ENCODE data around the gene RHBDD1.

Gene RHBDD1

DNA sequence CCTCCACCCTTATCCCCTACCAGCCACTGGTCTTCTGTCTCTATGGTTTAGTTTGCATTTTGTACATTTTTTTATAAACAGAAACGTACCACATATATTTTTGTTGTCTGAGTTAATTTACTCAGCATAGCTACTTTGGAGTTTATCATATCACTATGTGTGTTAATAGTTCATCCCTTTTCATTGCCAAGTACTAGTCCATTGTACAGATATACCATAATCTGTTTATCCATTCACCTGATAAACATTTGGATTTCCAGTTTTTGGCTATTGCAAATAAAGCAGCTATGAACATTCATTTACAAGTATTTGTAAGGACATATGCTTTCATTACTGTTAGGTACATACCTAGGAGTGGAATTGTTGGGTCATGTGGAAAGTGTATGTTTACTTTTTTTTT lies 123.6 kb downstream of the RHBDD1 start:
- no peaks in the 10 kb centered on the region for H3F3A ChIP-seq (ENCODE audit: low read depth)
- no peaks in the 10 kb centered on the region for H3K27me3 ChIP-seq (ENCODE audit: insufficient read depth, low read length, poor library complexity, severe bottlenecking)
- H3K9ac ChIP-seq (ENCODE audit: low read depth, low read length, poor library complexity, severe bottlenecking), result no peak overlapping the region
- H3K4me1 ChIP-seq (ENCODE audit: insufficient read depth, low read length, poor library complexity, severe bottlenecking), result no peaks in the 10 kb centered on the region
- no peak overlapping the region for H3K4me3 ChIP-seq (ENCODE audit: low read length, poor library complexity, severe bottlenecking)
- TF ChIP-seq EZH2phosphoT487 (IDR thresholded peaks at IDR 0.05; ENCODE audit: borderline replicate concordance), result no peak
- TF ChIP-seq, protein P1, sequence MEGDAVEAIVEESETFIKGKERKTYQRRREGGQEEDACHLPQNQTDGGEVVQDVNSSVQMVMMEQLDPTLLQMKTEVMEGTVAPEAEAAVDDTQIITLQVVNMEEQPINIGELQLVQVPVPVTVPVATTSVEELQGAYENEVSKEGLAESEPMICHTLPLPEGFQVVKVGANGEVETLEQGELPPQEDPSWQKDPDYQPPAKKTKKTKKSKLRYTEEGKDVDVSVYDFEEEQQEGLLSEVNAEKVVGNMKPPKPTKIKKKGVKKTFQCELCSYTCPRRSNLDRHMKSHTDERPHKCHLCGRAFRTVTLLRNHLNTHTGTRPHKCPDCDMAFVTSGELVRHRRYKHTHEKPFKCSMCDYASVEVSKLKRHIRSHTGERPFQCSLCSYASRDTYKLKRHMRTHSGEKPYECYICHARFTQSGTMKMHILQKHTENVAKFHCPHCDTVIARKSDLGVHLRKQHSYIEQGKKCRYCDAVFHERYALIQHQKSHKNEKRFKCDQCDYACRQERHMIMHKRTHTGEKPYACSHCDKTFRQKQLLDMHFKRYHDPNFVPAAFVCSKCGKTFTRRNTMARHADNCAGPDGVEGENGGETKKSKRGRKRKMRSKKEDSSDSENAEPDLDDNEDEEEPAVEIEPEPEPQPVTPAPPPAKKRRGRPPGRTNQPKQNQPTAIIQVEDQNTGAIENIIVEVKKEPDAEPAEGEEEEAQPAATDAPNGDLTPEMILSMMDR (conservative IDR thresholded peaks at IDR 0.05; ENCODE audit: low read length), result no peak
- no peak overlapping the region for H3K4me2 ChIP-seq (ENCODE audit: low read depth, low read length, poor library complexity, severe bottlenecking)
- no peak overlapping the region for H2AFZ ChIP-seq (ENCODE audit: low read length)
- H3K79me2 ChIP-seq (ENCODE audit: insufficient read depth, low read length), result no peaks in the 10 kb centered on the region
- no peaks in the 10 kb centered on the region for H3K9me3 ChIP-seq (ENCODE audit: insufficient read depth, low read depth, low read length)
- H4K20me1 ChIP-seq (ENCODE audit: insufficient read depth, low read length, poor library complexity, severe bottlenecking), result no peaks in the 10 kb centered on the region
- no peaks in the 10 kb centered on the region for H3K9me2 ChIP-seq (replicated peaks; ENCODE audit: low read depth, low read length)
- H3K36me3 ChIP-seq (ENCODE audit: insufficient read depth, low read length), result no peaks in the 10 kb centered on the region

GRCh38 chr2:226962176-226962773 lies 126.4 kb downstream of the RHBDD1 start:
- no peak overlapping the region for H2AFZ ChIP-seq (ENCODE audit: low read length)
- TF ChIP-seq EZH2phosphoT487 (IDR thresholded peaks at IDR 0.05; ENCODE audit: borderline replicate concordance), result no peak
- TF ChIP-seq, protein P1 (conservative IDR thresholded peaks at IDR 0.05; ENCODE audit: low read length), result no peak
- H4K20me1 ChIP-seq (ENCODE audit: insufficient read depth, low read length, poor library complexity, severe bottlenecking), result no peaks in the 10 kb centered on the region
- no peaks in the 10 kb centered on the region for H3K36me3 ChIP-seq (ENCODE audit: insufficient read depth, low read length)
- no peaks in the 10 kb centered on the region for H3F3A ChIP-seq (ENCODE audit: low read depth)
- no peaks in the 10 kb centered on the region for H3K9me2 ChIP-seq (replicated peaks; ENCODE audit: low read depth, low read length)
- H3K4me3 ChIP-seq (ENCODE audit: low read length, poor library complexity, severe bottlenecking), result no peak overlapping the region
- H3K4me1 ChIP-seq (ENCODE audit: insufficient read depth, low read length, poor library complexity, severe bottlenecking), result no peaks in the 10 kb centered on the region
- H3K79me2 ChIP-seq (ENCODE audit: insufficient read depth, low read length), result no peaks in the 10 kb centered on the region
- H3K4me2 ChIP-seq (ENCODE audit: low read depth, low read length, poor library complexity, severe bottlenecking), result no peak overlapping the region
- no peaks in the 10 kb centered on the region for H3K9me3 ChIP-seq (ENCODE audit: insufficient read depth, low read depth, low read length)
- H3K9ac ChIP-seq (ENCODE audit: low read depth, low read length, poor library complexity, severe bottlenecking), result no peak overlapping the region
- no peaks in the 10 kb centered on the region for H3K27me3 ChIP-seq (ENCODE audit: insufficient read depth, low read length, poor library complexity, severe bottlenecking)

GRCh38 chr2:226963528-226963927 lies 127.7 kb downstream of the RHBDD1 start:
- Histone ChIP-seq H3K4me1 (ENCODE audit: insufficient read depth, low read length, poor library complexity, severe bottlenecking) (no peaks in the 10 kb centered on the region), H2AFZ (ENCODE audit: low read length) (no peak overlapping the region), H3K27me3 (ENCODE audit: insufficient read depth, low read length, poor library complexity, severe bottlenecking) (no peaks in the 10 kb centered on the region), H3K9me3 (ENCODE audit: insufficient read depth, low read depth, low read length) (no peaks in the 10 kb centered on the region), H3K9me2 (replicated peaks; ENCODE audit: low read depth, low read length) (no peaks in the 10 kb centered on the region), H3K4me2 (ENCODE audit: low read depth, low read length, poor library complexity, severe bottlenecking) (no peak overlapping the region), H3K4me3 (ENCODE audit: low read length, poor library complexity, severe bottlenecking) (no peak overlapping the region), H3F3A (ENCODE audit: low read depth) (no peaks in the 10 kb centered on the region), H3K9ac (ENCODE audit: low read depth, low read length, poor library complexity, severe bottlenecking) (no peak overlapping the region), H4K20me1 (ENCODE audit: insufficient read depth, low read length, poor library complexity, severe bottlenecking) (no peaks in the 10 kb centered on the region), H3K79me2 (ENCODE audit: insufficient read depth, low read length) (no peaks in the 10 kb centered on the region), H3K36me3 (ENCODE audit: insufficient read depth, low read length) (no peaks in the 10 kb centered on the region)
- no peak for TF ChIP-seq EZH2phosphoT487 (IDR thresholded peaks at IDR 0.05; ENCODE audit: borderline replicate concordance)
- TF ChIP-seq, protein P1 (conservative IDR thresholded peaks at IDR 0.05; ENCODE audit: low read length), result no peak
